ENCODE data around the gene PFKFB4. TPM values are rescaled to one million over a fixed set of nuclear protein-coding genes. Genes with fewer than 3 reads are reported as not detected.

Gene PFKFB4
- total RNA-seq, 1 experiment from 2014 or later, result 20.3 TPM

- H4K20me1 ChIP-seq (ENCODE audit: insufficient read depth), result no peaks in the 10 kb centered on the region
- H3K79me2 ChIP-seq (ENCODE audit: insufficient read depth, low read length), result peaks cover 8% of the 10 kb centered on the region; the same call in 1 of the 2 replicates
- H3K9me2 ChIP-seq (ENCODE audit: insufficient read depth), result no peaks in the 10 kb centered on the region
- H3K4me2 ChIP-seq (ENCODE audit: low read length), result no peak overlapping the region
- ATAC-seq, result no peak
- intact Hi-C loops (cut with micrococcal nuclease), result no loop called here
- H3K9ac ChIP-seq (ENCODE audit: low read length), result no peak overlapping the region
- POLR2A ChIA-PET, result interaction anchor here (1.1 kb wide), 1 partner anchor 12 kb away, joined by 3 read pairs; no protein-coding TSS in a partner anchor
- peaks cover 38 to 72% of the 10 kb centered on the region in 2 experiments for H3K36me3 ChIP-seq (ENCODE audit: control insufficient read depth in 1 of 2, insufficient read depth in 2 of 2, low read length in 2 of 2)
- no peaks in the 10 kb centered on the region for H3K27me3 ChIP-seq (ENCODE audit: insufficient read depth, low read length)
- no peak overlapping the region for H3K27ac ChIP-seq (ENCODE audit: low read depth, low read length)
- no TSS peak for BruUV-seq (replicated peaks)
- H3K4me3 ChIP-seq (replicated peaks in 1 of 2; ENCODE audit: low read depth in 1 of 2, low read length in 2 of 2), result no peak overlapping the region
- H2AFZ ChIP-seq (ENCODE audit: low read depth, low read length, poor library complexity, severe bottlenecking), result no peak overlapping the region
- CTCF ChIA-PET, result no interaction called here
- TF ChIP-seq TCF7L2 (IDR thresholded peaks at IDR 0.05; ENCODE audit: borderline replicate concordance, extremely low read depth, insufficient read depth, insufficient read length), result no peak
- TF ChIP-seq, protein P1, sequence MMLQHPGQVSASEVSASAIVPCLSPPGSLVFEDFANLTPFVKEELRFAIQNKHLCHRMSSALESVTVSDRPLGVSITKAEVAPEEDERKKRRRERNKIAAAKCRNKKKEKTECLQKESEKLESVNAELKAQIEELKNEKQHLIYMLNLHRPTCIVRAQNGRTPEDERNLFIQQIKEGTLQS (IDR thresholded peaks at IDR 0.05), result no peak
- TF ChIP-seq, protein P2, sequence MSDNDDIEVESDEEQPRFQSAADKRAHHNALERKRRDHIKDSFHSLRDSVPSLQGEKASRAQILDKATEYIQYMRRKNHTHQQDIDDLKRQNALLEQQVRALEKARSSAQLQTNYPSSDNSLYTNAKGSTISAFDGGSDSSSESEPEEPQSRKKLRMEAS (IDR thresholded peaks at IDR 0.05), result no peak
- TF ChIP-seq CEBPB (IDR thresholded peaks at IDR 0.05; ENCODE audit: low read depth), result no peak
- no peak for TF ChIP-seq CTCF (IDR thresholded peaks at IDR 0.05 in 2 of 3, conservative IDR thresholded peaks at IDR 0.05 in 1 of 3; ENCODE audit: borderline replicate concordance in 1 of 3, insufficient read depth in 1 of 3, low read depth in 2 of 3, low read length in 2 of 3)
- no peak for TF ChIP-seq ZFX (IDR thresholded peaks at IDR 0.05)
- DNase-seq (ENCODE audit: low read depth, low spot score), result no peak
- H3K9me3 ChIP-seq (ENCODE audit: control insufficient read depth in 1 of 2, insufficient read depth in 1 of 2, low read depth in 1 of 2, low read length in 2 of 2), result no peaks in the 10 kb centered on the region
- H3K4me1 ChIP-seq (ENCODE audit: control insufficient read depth in 1 of 2, insufficient read depth in 2 of 2, low read length in 2 of 2), result peaks cover 2 to 8% of the 10 kb centered on the region in 2 experiments
- RAD21 ChIA-PET (ENCODE audit: low non-redundant PET in 1 of 2, low total read pairs in 2 of 2, uncharacterized antibody in 2 of 2, unreplicated experiment in 2 of 2), result no interaction called here
Measured at GRCh38 chr3:48600711-48601621, 44.4 kb upstream of the PFKFB4 start.
